IMR-90 (cell line): ENCODE measurements around the gene NTRK3. TPM values are rescaled to one million over a fixed set of nuclear protein-coding genes. Genes with fewer than 3 reads are reported as not detected.
"Not testable (repeated sequence)": the region's sequence is repeated elsewhere in the genome, so short reads cannot be mapped to it uniquely, and the experiment has no call there.

ENCODE experiments used
- ATAC-seq: fragments of 200-7000 bp; cut with Tn5 transposase; 2 replicates; pipeline ENCODE4 v1.9.1; 2020; ENCODE audit warnings: low read depth, mild to moderate bottlenecking, moderate library complexity
- BruUV-seq: library from RNA; stranded (reverse); fragments of 400-500 nt; replicated peaks from 2 replicates; lab custom pipeline; 2021; lab: Mats Ljungman, UMichigan
- CTCF ChIA-PET: fragments of 300-600 bp; formaldehyde crosslinking; extraction: SDS; loops from one replicate; lab custom pipeline; 2021; ENCODE audit warnings: antibody characterized with exemption; lab: Yijun Ruan, JAX
- POLR2A ChIA-PET: fragments of 300-600 bp; sonication (Branson Sonifier 250); formaldehyde crosslinking; loops from one replicate; lab custom pipeline; 2022; ENCODE audit warnings: antibody characterized with exemption; ENCODE audit not compliant: unreplicated experiment; lab: Charles Lee
- DNase-seq: peaks from one replicate; pipeline ENCODE4 v3.0.0; 2013
- H2AFZ ChIP-seq: replicated peaks from 2 replicates; pipeline ENCODE3; 2013; ENCODE audit warnings: low read length, mild to moderate bottlenecking; ENCODE audit not compliant: poor library complexity
- H2AK5ac ChIP-seq: 2 replicates; pipeline ENCODE4 v1.6.1; 2013; ENCODE audit warnings: low read depth, low read length, inconsistent platforms
- H2AK9ac ChIP-seq: replicated peaks from 2 replicates; pipeline ENCODE3; 2013; ENCODE audit warnings: mild to moderate bottlenecking, low read depth, low read length, moderate library complexity; ENCODE audit not compliant: poor library complexity
- H2BK120ac ChIP-seq: 2 replicates; pipeline ENCODE4 v1.6.1; 2013; ENCODE audit warnings: low read depth, low read length, inconsistent platforms
- H2BK15ac ChIP-seq: 3 replicates; pipeline ENCODE4 v1.6.1; 2013; ENCODE audit warnings: low read depth, low read length, inconsistent platforms
- H2BK20ac ChIP-seq: 2 replicates; pipeline ENCODE4 v1.6.1; 2013; ENCODE audit warnings: low read depth, mild to moderate bottlenecking, inconsistent platforms, low read length, moderate library complexity
- H2BK5ac ChIP-seq: 2 replicates; pipeline ENCODE4 v1.6.1; 2013; ENCODE audit warnings: mild to moderate bottlenecking, low read depth, low read length, inconsistent platforms; ENCODE audit not compliant: poor library complexity, severe bottlenecking
- H3K14ac ChIP-seq: replicated peaks from 2 replicates; pipeline ENCODE4 v1.6.1; 2013; ENCODE audit warnings: low read depth, low read length, inconsistent platforms
- H3K18ac ChIP-seq: 2 replicates; pipeline ENCODE4 v1.6.1; 2013; ENCODE audit warnings: low read depth, low read length, control low read depth
- H3K23ac ChIP-seq: 2 replicates; pipeline ENCODE4 v1.6.1; 2013; ENCODE audit warnings: low read depth, low read length, inconsistent platforms
- H3K27ac ChIP-seq: 2 replicates; pipeline ENCODE4 v1.5.1; 2013; ENCODE audit warnings: mild to moderate bottlenecking, control low read depth, low read length; ENCODE audit not compliant: insufficient read depth
- H3K27me3 ChIP-seq: 2 replicates; pipeline ENCODE4 v1.6.1; 2013; ENCODE audit warnings: low read length; ENCODE audit not compliant: control insufficient read depth, insufficient read depth
- H3K36me3 ChIP-seq: 2 replicates; pipeline ENCODE4 v1.6.1; 2013; ENCODE audit warnings: low read length, mixed read lengths; ENCODE audit not compliant: control insufficient read depth, insufficient read depth
- H3K4ac ChIP-seq: 2 replicates; pipeline ENCODE4 v1.6.1; 2013; ENCODE audit warnings: low read depth, low read length, inconsistent platforms
- H3K4me1 ChIP-seq: 2 replicates; pipeline ENCODE4 v1.6.1; 2013; ENCODE audit warnings: low read length, mixed read lengths; ENCODE audit not compliant: control insufficient read depth, insufficient read depth
- H3K4me2 ChIP-seq: 2 replicates; pipeline ENCODE4 v1.6.1; 2013; ENCODE audit warnings: low read depth, mild to moderate bottlenecking, control low read depth, low read length, moderate library complexity
- H3K4me3 ChIP-seq: 2 replicates; pipeline ENCODE4 v1.5.1; 2013; ENCODE audit warnings: low read depth, mild to moderate bottlenecking, control low read depth, low read length, moderate library complexity; ENCODE audit not compliant: insufficient read depth
- H3K56ac ChIP-seq: 2 replicates; pipeline ENCODE4 v1.6.1; 2013; ENCODE audit warnings: low read length, inconsistent platforms; ENCODE audit not compliant: insufficient read depth; ENCODE audit errors: extremely low read depth
- H3K79me1 ChIP-seq, 2 experiments: 2 replicates each; pipeline ENCODE4 v1.6.1; 2013; ENCODE audit warnings: low read length in 2 of 2, inconsistent platforms in 1 of 2, low read depth in 1 of 2
- H3K9ac ChIP-seq: 2 replicates; pipeline ENCODE4 v1.6.1; 2013; ENCODE audit warnings: low read depth, low read length, control low read depth
- H3K9me1 ChIP-seq: 2 replicates; pipeline ENCODE4 v1.6.1; 2013; ENCODE audit warnings: low read length, inconsistent platforms; ENCODE audit not compliant: insufficient read depth
- H3K9me3 ChIP-seq: 2 replicates; pipeline ENCODE4 v1.6.1; 2013; ENCODE audit warnings: low read length; ENCODE audit not compliant: control insufficient read depth, insufficient read depth
- H4K20me1 ChIP-seq: 2 replicates; pipeline ENCODE4 v1.6.1; 2013; ENCODE audit warnings: low read length, inconsistent platforms; ENCODE audit not compliant: insufficient read depth
- H4K5ac ChIP-seq: 2 replicates; pipeline ENCODE4 v1.6.1; 2013; ENCODE audit warnings: mild to moderate bottlenecking, low read depth, low read length, control low read depth
- H4K8ac ChIP-seq, 2 experiments: 2 replicates each; pipeline ENCODE4 v1.6.1; 2013; ENCODE audit warnings: low read depth in 2 of 2, low read length in 2 of 2, control low read depth in 1 of 2, inconsistent platforms in 1 of 2
- H4K91ac ChIP-seq: 2 replicates; pipeline ENCODE4 v1.6.1; 2013; ENCODE audit warnings: low read depth, low read length, inconsistent platforms; ENCODE audit not compliant: insufficient read depth
- CEBPB ChIP-seq: IDR thresholded peaks from 2 replicates; pipeline ENCODE4 v1.6.1; 2012; ENCODE audit warnings: low read depth, low read length, improper control_type of control experiment
- MAFK ChIP-seq: IDR thresholded peaks from 2 replicates; pipeline ENCODE4 v1.6.1; 2012; ENCODE audit warnings: low read depth, low read length, improper control_type of control experiment
- RCOR1 ChIP-seq: IDR thresholded peaks from 2 replicates; pipeline ENCODE4 v1.6.1; 2012; ENCODE audit warnings: mild to moderate bottlenecking, low read length, improper control_type of control experiment; ENCODE audit not compliant: insufficient replicate concordance
- SMC3 ChIP-seq: fragments of 150-350 bp; IDR thresholded peaks from 2 replicates; pipeline ENCODE4 v1.6.1; 2016; ENCODE audit warnings: low read depth, mild to moderate bottlenecking, antibody characterized with exemption, low read length, moderate library complexity
- WGBS, 2 experiments: methylation state at CpG; one replicate each; pipeline versions ENCODE4 v1.1.5 to v1.1.7; 2013; ENCODE audit warnings: missing lambda C conversion rate in 2 of 2; ENCODE audit not compliant: insufficient read length in 1 of 2; ENCODE audit errors: extremely low coverage in 2 of 2; 5-methylcytosine and 5-hydroxymethylcytosine counted together
- dilution Hi-C: fragments of 300-500 bp; cut with HindIII; formaldehyde crosslinking; loops from one replicate; pipeline ENCODE4 v1.14.3; 2018; ENCODE audit warnings: low sequenced_read_pairs; ENCODE audit not compliant: unreplicated experiment
- in situ Hi-C: fragments of 300-500 bp; cut with MboI; formaldehyde crosslinking; loops from 3 replicates; pipeline ENCODE4 v1.14.3; 2019; ENCODE audit warnings: low sequenced_read_pairs, inconsistent platforms, mixed read lengths
- intact Hi-C: fragments of 100-400 bp; cut with micrococcal nuclease; formaldehyde crosslinking; loops from 2 replicates; pipeline ENCODE4 v1.10.0; 2022
- polyA plus RNA-seq, 3 experiments: library from polyadenylated mRNA; depleted of rRNA; stranded (reverse); fragments of >200 nt; gene quantifications; 2 replicates each; pipeline ENCODE4 v1.2.3, GENCODE V29; 2012; ENCODE audit warnings: low replicate concordance in 1 of 3
- total RNA-seq: library from RNA; depleted of rRNA; stranded (reverse); fragments of >200 nt; gene quantifications from 2 replicates; pipeline ENCODE4 v1.2.3, GENCODE V29; 2012
- TF ChIP-seq, protein P1 (sequence below): conservative IDR thresholded peaks from 2 replicates; pipeline ENCODE4 v1.5.1; 2012; ENCODE audit warnings: mild to moderate bottlenecking, low read depth, low read length, improper control_type of control experiment

The NTRK3 gene
- total and polyA plus RNA-seq, 2 of the 4 experiments (the other 2 are of a cell fraction), result under 0.01 to 0.15 TPM

DNA sequence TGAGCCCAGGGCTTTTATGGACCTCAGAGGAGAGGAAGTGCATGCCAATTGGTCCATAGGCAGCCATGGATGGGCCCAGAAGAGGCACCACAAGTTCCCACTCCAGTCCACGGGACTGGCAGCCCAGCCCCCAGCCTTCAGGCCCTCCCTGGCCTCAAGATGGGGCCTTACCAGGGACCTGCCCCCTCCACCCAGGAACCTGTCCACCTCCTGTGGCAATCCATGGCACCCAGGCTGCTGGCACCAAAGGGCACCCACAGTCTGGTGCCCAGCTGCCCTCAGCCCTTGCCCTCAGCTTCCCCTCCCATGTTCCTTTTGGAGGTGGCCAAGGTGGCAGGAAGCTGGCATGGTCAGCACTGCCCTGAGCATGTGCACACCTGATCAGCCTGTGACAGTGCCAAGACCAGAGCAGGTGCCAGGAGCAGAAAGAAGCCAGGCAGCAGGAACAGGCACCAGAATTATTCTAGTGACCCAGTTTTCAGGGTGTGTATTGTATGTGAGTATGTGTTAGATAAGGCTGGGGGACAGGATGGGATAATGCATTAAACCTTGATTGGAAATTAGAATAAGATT lies 415.0 kb downstream of the NTRK3 start:
- H2AFZ ChIP-seq, result no peak overlapping the region
- no peaks in the 10 kb centered on the region for H3K36me3 ChIP-seq
- H2AK9ac ChIP-seq, result no peak overlapping the region
- no peak for ATAC-seq
- DNase-seq, result no peak
- no peak overlapping the region for H3K27ac ChIP-seq
- TF ChIP-seq RCOR1 (no peak), CEBPB (no peak), SMC3 (no peak), MAFK (no peak)
- TF ChIP-seq, protein P1, sequence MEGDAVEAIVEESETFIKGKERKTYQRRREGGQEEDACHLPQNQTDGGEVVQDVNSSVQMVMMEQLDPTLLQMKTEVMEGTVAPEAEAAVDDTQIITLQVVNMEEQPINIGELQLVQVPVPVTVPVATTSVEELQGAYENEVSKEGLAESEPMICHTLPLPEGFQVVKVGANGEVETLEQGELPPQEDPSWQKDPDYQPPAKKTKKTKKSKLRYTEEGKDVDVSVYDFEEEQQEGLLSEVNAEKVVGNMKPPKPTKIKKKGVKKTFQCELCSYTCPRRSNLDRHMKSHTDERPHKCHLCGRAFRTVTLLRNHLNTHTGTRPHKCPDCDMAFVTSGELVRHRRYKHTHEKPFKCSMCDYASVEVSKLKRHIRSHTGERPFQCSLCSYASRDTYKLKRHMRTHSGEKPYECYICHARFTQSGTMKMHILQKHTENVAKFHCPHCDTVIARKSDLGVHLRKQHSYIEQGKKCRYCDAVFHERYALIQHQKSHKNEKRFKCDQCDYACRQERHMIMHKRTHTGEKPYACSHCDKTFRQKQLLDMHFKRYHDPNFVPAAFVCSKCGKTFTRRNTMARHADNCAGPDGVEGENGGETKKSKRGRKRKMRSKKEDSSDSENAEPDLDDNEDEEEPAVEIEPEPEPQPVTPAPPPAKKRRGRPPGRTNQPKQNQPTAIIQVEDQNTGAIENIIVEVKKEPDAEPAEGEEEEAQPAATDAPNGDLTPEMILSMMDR, result no peak
- H3K9ac ChIP-seq, result no peak overlapping the region
- H3K18ac ChIP-seq, result no peak overlapping the region
- H3K4ac ChIP-seq, result no peak overlapping the region
- no peaks in the 10 kb centered on the region for H4K20me1 ChIP-seq
- H3K27me3 ChIP-seq, result no peaks in the 10 kb centered on the region; the same call in 1 of the 2 replicates
- intact Hi-C loops (no loop called here), dilution Hi-C loops (no loop called here), in situ Hi-C loops (no loop called here)
- no peak overlapping the region for H4K91ac ChIP-seq
- H3K4me2 ChIP-seq, result no peak overlapping the region
- no TSS peak for BruUV-seq
- no peak overlapping the region for H3K56ac ChIP-seq
- no peak overlapping the region for H2BK15ac ChIP-seq
- H3K14ac ChIP-seq, result no peak overlapping the region
- H3K23ac ChIP-seq, result no peak overlapping the region
- H3K4me1 ChIP-seq, result no peaks in the 10 kb centered on the region
- H3K9me3 ChIP-seq, result no peaks in the 10 kb centered on the region
- H3K9me1 ChIP-seq, result no peaks in the 10 kb centered on the region
- no peak overlapping the region for H2AK5ac ChIP-seq
- no peak overlapping the region for H2BK5ac ChIP-seq
- H3K4me3 ChIP-seq, result no peak overlapping the region
- no peak overlapping the region for H4K5ac ChIP-seq
- no peak overlapping the region for H2BK20ac ChIP-seq
- no peak overlapping the region for H2BK120ac ChIP-seq
- ChIA-PET POLR2A (no interaction called here), CTCF (no interaction called here)
- H3K79me1 ChIP-seq, result no peaks in the 10 kb centered on the region
- WGBS, 2 experiments, result no CpG with 5 or more reads among the region's 1 CpG
- H4K8ac ChIP-seq, result no peak overlapping the region

DNA sequence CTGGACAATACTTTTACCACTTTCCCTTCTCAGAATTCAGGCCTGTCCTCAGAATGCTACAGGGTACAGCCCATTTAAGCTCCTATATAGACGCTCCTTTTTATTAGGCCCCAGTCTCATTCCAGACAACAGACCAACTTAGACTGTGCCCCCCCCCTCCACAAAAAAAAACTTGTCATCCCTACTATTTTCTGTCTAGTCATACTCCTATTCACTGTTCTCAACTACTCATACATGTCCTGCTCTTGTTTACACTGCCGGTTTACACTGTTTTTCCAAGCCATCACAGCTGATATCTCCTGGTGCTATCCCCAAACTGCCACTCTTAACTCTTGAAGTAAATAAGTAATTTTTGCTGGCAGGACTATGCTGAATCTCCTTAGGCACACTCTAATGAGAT lies 420.7 kb downstream of the NTRK3 start:
- BruUV-seq, H4K20me1 ChIP-seq, dilution Hi-C loops, H4K91ac ChIP-seq, POLR2A ChIA-PET, H3K9ac ChIP-seq, H2BK120ac ChIP-seq, H2AK9ac ChIP-seq, H4K5ac ChIP-seq, H3K4me3 ChIP-seq, CTCF ChIA-PET, H3K56ac ChIP-seq, H3K9me3 ChIP-seq, H3K79me1 ChIP-seq, H2BK15ac ChIP-seq, H3K23ac ChIP-seq, DNase-seq, in situ Hi-C loops, H2AFZ ChIP-seq, H3K9me1 ChIP-seq, H3K27ac ChIP-seq, H2BK20ac ChIP-seq, ATAC-seq, intact Hi-C loops, H3K4me1 ChIP-seq, H2BK5ac ChIP-seq, H3K36me3 ChIP-seq, H3K4ac ChIP-seq, H3K4me2 ChIP-seq, H3K18ac ChIP-seq, H4K8ac ChIP-seq, H3K27me3 ChIP-seq, H2AK5ac ChIP-seq, H3K14ac ChIP-seq: not testable (repeated sequence)
- WGBS, 2 experiments, result no CpG with 5 or more reads among the region's 2 CpGs
